ENCODE results near the gene HAS3.

Gene HAS3

GRCh38 chr16:69107316-69107962 is 2.0 kb downstream of the HAS3 start:
- H3K4me3 ChIP-seq (ENCODE audit: low read length, poor library complexity, severe bottlenecking) = no peak overlapping the region
- H3K9me3 ChIP-seq (ENCODE audit: insufficient read depth, low read depth, low read length) = no peaks in the 10 kb centered on the region
- H3K9ac ChIP-seq (ENCODE audit: low read depth, low read length, poor library complexity, severe bottlenecking) = no peak overlapping the region
- no peaks in the 10 kb centered on the region for H3K79me2 ChIP-seq (ENCODE audit: insufficient read depth, low read length)
- no peaks in the 10 kb centered on the region for H3K27me3 ChIP-seq (ENCODE audit: insufficient read depth, low read length, poor library complexity, severe bottlenecking)
- H3K4me2 ChIP-seq (ENCODE audit: low read depth, low read length, poor library complexity, severe bottlenecking) = no peak overlapping the region
- no peaks in the 10 kb centered on the region for H4K20me1 ChIP-seq (ENCODE audit: insufficient read depth, low read length, poor library complexity, severe bottlenecking)
- H3K4me1 ChIP-seq (ENCODE audit: insufficient read depth, low read length, poor library complexity, severe bottlenecking) = peaks cover 10% of the 10 kb centered on the region
- TF ChIP-seq EZH2phosphoT487 (IDR thresholded peaks at IDR 0.05; ENCODE audit: borderline replicate concordance) = no peak
- no peak for TF ChIP-seq CTCF (conservative IDR thresholded peaks at IDR 0.05; ENCODE audit: low read length)
- H3F3A ChIP-seq (ENCODE audit: low read depth) = no peaks in the 10 kb centered on the region
- no peaks in the 10 kb centered on the region for H3K9me2 ChIP-seq (replicated peaks; ENCODE audit: low read depth, low read length)
- peaks cover 5% of the 10 kb centered on the region; the same call in 1 of the 2 replicates for H3K36me3 ChIP-seq (ENCODE audit: insufficient read depth, low read length)
- H2AFZ ChIP-seq (ENCODE audit: low read length) = no peak overlapping the region

- Histone ChIP-seq H3K4me2 (ENCODE audit: low read depth, low read length, poor library complexity, severe bottlenecking) (no peak overlapping the region), H3K9me3 (ENCODE audit: insufficient read depth, low read depth, low read length) (no peaks in the 10 kb centered on the region), H3K36me3 (ENCODE audit: insufficient read depth, low read length) (peaks cover 5% of the 10 kb centered on the region; the same call in 1 of the 2 replicates), H3F3A (ENCODE audit: low read depth) (no peaks in the 10 kb centered on the region), H4K20me1 (ENCODE audit: insufficient read depth, low read length, poor library complexity, severe bottlenecking) (no peaks in the 10 kb centered on the region), H3K9me2 (replicated peaks; ENCODE audit: low read depth, low read length) (no peaks in the 10 kb centered on the region), H3K9ac (ENCODE audit: low read depth, low read length, poor library complexity, severe bottlenecking) (no peak overlapping the region), H3K27me3 (ENCODE audit: insufficient read depth, low read length, poor library complexity, severe bottlenecking) (no peaks in the 10 kb centered on the region), H2AFZ (ENCODE audit: low read length) (no peak overlapping the region), H3K79me2 (ENCODE audit: insufficient read depth, low read length) (no peaks in the 10 kb centered on the region), H3K4me3 (ENCODE audit: low read length, poor library complexity, severe bottlenecking) (no peak overlapping the region), H3K4me1 (ENCODE audit: insufficient read depth, low read length, poor library complexity, severe bottlenecking) (peaks cover 10% of the 10 kb centered on the region)
- TF ChIP-seq EZH2phosphoT487 (IDR thresholded peaks at IDR 0.05; ENCODE audit: borderline replicate concordance) (no peak), CTCF (conservative IDR thresholded peaks at IDR 0.05; ENCODE audit: low read length) (no peak)
Observed at GRCh38 chr16:69108064-69108904, 2.8 kb downstream of the HAS3 start.

- Histone ChIP-seq H2AFZ (ENCODE audit: low read length) (no peak overlapping the region), H4K20me1 (ENCODE audit: insufficient read depth, low read length, poor library complexity, severe bottlenecking) (no peaks in the 10 kb centered on the region), H3K9ac (ENCODE audit: low read depth, low read length, poor library complexity, severe bottlenecking) (no peak overlapping the region), H3F3A (ENCODE audit: low read depth) (no peaks in the 10 kb centered on the region), H3K36me3 (ENCODE audit: insufficient read depth, low read length) (peaks cover 5% of the 10 kb centered on the region; the same call in 1 of the 2 replicates), H3K4me1 (ENCODE audit: insufficient read depth, low read length, poor library complexity, severe bottlenecking) (peaks cover 10% of the 10 kb centered on the region), H3K9me2 (replicated peaks; ENCODE audit: low read depth, low read length) (no peaks in the 10 kb centered on the region), H3K27me3 (ENCODE audit: insufficient read depth, low read length, poor library complexity, severe bottlenecking) (no peaks in the 10 kb centered on the region), H3K4me3 (ENCODE audit: low read length, poor library complexity, severe bottlenecking) (no peak overlapping the region), H3K79me2 (ENCODE audit: insufficient read depth, low read length) (no peaks in the 10 kb centered on the region), H3K9me3 (ENCODE audit: insufficient read depth, low read depth, low read length) (no peaks in the 10 kb centered on the region), H3K4me2 (ENCODE audit: low read depth, low read length, poor library complexity, severe bottlenecking) (no peak overlapping the region)
- TF ChIP-seq CTCF (conservative IDR thresholded peaks at IDR 0.05; ENCODE audit: low read length) (no peak), EZH2phosphoT487 (IDR thresholded peaks at IDR 0.05; ENCODE audit: borderline replicate concordance) (no peak)
Observed at GRCh38 chr16:69108905-69109252, 3.4 kb downstream of the HAS3 start.
